Tibial nerve (tissue), 4 donors: Measurements from ENCODE around the gene VPS33B.

Experiments
- EP300 ChIP-seq, 2 donors: sonication (generic); formaldehyde crosslinking; IDR thresholded peaks; one replicate each; pipeline ENCODE4 v1.6.1; 2017; ENCODE audit warnings: antibody characterized with exemption in 2 of 2, mild to moderate bottlenecking in 1 of 2
- TF ChIP-seq, protein P1 (sequence below), 5 experiments: fragments of 200-600 bp in 3 of 5; fragments of 450-650 bp in 2 of 5; sonication (generic) in 3 of 5; IDR thresholded peaks; one replicate each; pipeline ENCODE4 v1.5.1; 2016 to 2019; ENCODE audit warnings: antibody characterized with exemption in 5 of 5, mild to moderate bottlenecking in 3 of 5, moderate library complexity in 2 of 5

DNA sequence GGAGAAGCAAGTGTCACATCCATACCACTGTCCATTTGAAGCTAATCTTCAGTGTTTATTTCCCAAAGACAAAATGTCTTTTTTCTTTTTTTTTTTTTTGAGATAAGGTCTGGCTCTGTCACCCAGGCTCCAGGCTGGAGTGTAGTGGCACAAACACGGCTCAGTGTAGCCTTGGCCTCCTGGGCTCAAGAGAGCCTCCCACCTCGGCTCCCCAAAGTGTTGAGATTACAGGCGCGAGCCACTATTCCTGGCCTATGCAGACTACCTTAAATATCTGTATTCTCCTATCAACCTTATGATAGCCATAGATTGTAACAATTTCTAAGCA, 27.7 kb upstream of the VPS33B start:
- TF ChIP-seq, protein P1, sequence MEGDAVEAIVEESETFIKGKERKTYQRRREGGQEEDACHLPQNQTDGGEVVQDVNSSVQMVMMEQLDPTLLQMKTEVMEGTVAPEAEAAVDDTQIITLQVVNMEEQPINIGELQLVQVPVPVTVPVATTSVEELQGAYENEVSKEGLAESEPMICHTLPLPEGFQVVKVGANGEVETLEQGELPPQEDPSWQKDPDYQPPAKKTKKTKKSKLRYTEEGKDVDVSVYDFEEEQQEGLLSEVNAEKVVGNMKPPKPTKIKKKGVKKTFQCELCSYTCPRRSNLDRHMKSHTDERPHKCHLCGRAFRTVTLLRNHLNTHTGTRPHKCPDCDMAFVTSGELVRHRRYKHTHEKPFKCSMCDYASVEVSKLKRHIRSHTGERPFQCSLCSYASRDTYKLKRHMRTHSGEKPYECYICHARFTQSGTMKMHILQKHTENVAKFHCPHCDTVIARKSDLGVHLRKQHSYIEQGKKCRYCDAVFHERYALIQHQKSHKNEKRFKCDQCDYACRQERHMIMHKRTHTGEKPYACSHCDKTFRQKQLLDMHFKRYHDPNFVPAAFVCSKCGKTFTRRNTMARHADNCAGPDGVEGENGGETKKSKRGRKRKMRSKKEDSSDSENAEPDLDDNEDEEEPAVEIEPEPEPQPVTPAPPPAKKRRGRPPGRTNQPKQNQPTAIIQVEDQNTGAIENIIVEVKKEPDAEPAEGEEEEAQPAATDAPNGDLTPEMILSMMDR (IDR thresholded peaks at IDR 0.05) = no peak
- no peak for TF ChIP-seq EP300 (IDR thresholded peaks at IDR 0.05)
